ENCODE data around the gene KLF7. TPM values are rescaled to one million over a fixed set of nuclear protein-coding genes. Genes with fewer than 3 reads are reported as not detected.

The KLF7 gene
- total and polyA plus RNA-seq, 2 donors (not counting 1 experiment from before 2014, with no cell fraction given), result 12.9 to 21.0 TPM

- TF ChIP-seq, protein P1, sequence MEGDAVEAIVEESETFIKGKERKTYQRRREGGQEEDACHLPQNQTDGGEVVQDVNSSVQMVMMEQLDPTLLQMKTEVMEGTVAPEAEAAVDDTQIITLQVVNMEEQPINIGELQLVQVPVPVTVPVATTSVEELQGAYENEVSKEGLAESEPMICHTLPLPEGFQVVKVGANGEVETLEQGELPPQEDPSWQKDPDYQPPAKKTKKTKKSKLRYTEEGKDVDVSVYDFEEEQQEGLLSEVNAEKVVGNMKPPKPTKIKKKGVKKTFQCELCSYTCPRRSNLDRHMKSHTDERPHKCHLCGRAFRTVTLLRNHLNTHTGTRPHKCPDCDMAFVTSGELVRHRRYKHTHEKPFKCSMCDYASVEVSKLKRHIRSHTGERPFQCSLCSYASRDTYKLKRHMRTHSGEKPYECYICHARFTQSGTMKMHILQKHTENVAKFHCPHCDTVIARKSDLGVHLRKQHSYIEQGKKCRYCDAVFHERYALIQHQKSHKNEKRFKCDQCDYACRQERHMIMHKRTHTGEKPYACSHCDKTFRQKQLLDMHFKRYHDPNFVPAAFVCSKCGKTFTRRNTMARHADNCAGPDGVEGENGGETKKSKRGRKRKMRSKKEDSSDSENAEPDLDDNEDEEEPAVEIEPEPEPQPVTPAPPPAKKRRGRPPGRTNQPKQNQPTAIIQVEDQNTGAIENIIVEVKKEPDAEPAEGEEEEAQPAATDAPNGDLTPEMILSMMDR (conservative IDR thresholded peaks at IDR 0.05 in 1 of 2, IDR thresholded peaks at IDR 0.05 in 1 of 2; ENCODE audit: low read depth in 1 of 2, low read length in 2 of 2), result no peak
- no peak for TF ChIP-seq EZH2 (IDR thresholded peaks at IDR 0.05; ENCODE audit: low read length, missing control alignments)
- Histone ChIP-seq H3K9me3 (ENCODE audit: control insufficient read depth, insufficient read depth, low read depth, low read length) (no peaks in the 10 kb centered on the region), H3K27ac (ENCODE audit: insufficient read depth, low read length) (peak overlapping the region; percentile 68), H3K27me3 (ENCODE audit: control insufficient read depth, insufficient read depth, low read length) (no peaks in the 10 kb centered on the region), H2AFZ (ENCODE audit: low read length) (no peak overlapping the region), H3K9ac (ENCODE audit: insufficient read depth, low read length) (peak overlapping the region; percentile 10), H4K20me1 (ENCODE audit: control insufficient read depth, extremely low read depth, insufficient read depth, low read length) (no peaks in the 10 kb centered on the region), H3K36me3 (ENCODE audit: control insufficient read depth, insufficient read depth, low read length) (no peaks in the 10 kb centered on the region), H3K4me3 (replicated peaks in 1 of 4; ENCODE audit: control extremely low read depth in 1 of 4, insufficient read depth in 1 of 4, low read depth in 3 of 4, low read length in 4 of 4) (peak overlapping the region; percentile 16 to 41 (median 26)), H3K79me2 (ENCODE audit: control insufficient read depth, insufficient read depth, low read length) (peaks cover 87% of the 10 kb centered on the region), H3K4me2 (ENCODE audit: extremely low read depth, insufficient read depth, low read length) (peak overlapping the region; percentile 99), H3K4me1 (ENCODE audit: control insufficient read depth, extremely low read depth, insufficient read depth, low read length) (peaks cover 10% of the 10 kb centered on the region)
- DNase-seq (ENCODE audit: low read depth in 2 of 2), result peak; percentile 74 to 79
Observed at GRCh38 chr2:207143215-207144172, 22.3 kb downstream of the KLF7 start.

DNA sequence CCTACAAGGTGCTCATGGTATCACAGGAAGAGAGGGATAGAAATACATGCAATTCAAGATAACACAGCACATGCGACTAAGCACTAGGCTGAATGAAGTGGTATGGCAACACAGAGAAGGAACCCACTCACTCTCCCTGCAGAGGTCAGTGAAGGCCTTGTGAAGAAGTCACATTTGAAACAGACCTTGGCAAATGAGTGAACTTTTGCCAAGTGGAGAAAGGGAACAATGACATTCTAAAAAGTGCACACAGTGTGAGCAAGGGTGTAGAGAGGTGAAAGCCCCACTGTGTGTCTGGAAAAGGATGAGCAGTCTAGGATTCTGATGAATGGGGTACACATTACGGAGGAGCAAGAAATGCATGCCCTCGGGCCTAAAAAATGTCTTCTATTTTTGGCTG is 23.3 kb downstream of the KLF7 start:
- no peak for TF ChIP-seq EZH2 (IDR thresholded peaks at IDR 0.05; ENCODE audit: low read length, missing control alignments)
- Histone ChIP-seq H4K20me1 (ENCODE audit: control insufficient read depth, extremely low read depth, insufficient read depth, low read length) (no peaks in the 10 kb centered on the region), H3K9me3 (ENCODE audit: control insufficient read depth, insufficient read depth, low read depth, low read length) (no peaks in the 10 kb centered on the region), H3K4me3 (replicated peaks in 1 of 4; ENCODE audit: control extremely low read depth in 1 of 4, insufficient read depth in 1 of 4, low read depth in 3 of 4, low read length in 4 of 4) (no peak overlapping the region), H3K27me3 (ENCODE audit: control insufficient read depth, insufficient read depth, low read length) (no peaks in the 10 kb centered on the region), H3K36me3 (ENCODE audit: control insufficient read depth, insufficient read depth, low read length) (no peaks in the 10 kb centered on the region), H3K4me2 (ENCODE audit: extremely low read depth, insufficient read depth, low read length) (no peak overlapping the region), H3K9ac (ENCODE audit: insufficient read depth, low read length) (no peak overlapping the region), H3K4me1 (ENCODE audit: control insufficient read depth, extremely low read depth, insufficient read depth, low read length) (peaks cover 10% of the 10 kb centered on the region), H2AFZ (ENCODE audit: low read length) (no peak overlapping the region), H3K27ac (ENCODE audit: insufficient read depth, low read length) (no peak overlapping the region), H3K79me2 (ENCODE audit: control insufficient read depth, insufficient read depth, low read length) (peaks cover 90% of the 10 kb centered on the region)
- DNase-seq (ENCODE audit: low read depth in 2 of 2), result no peak

GRCh38 chr2:207141386-207141785 is 24.4 kb downstream of the KLF7 start:
- TF ChIP-seq EZH2 (IDR thresholded peaks at IDR 0.05; ENCODE audit: low read length, missing control alignments), result no peak
- TF ChIP-seq, protein P1 (conservative IDR thresholded peaks at IDR 0.05 in 1 of 2, IDR thresholded peaks at IDR 0.05 in 1 of 2; ENCODE audit: low read depth in 1 of 2, low read length in 2 of 2), result no peak
- H3K9me3 ChIP-seq (ENCODE audit: control insufficient read depth, insufficient read depth, low read depth, low read length), result no peaks in the 10 kb centered on the region
- no peak for DNase-seq (ENCODE audit: low read depth in 2 of 2)
- H2AFZ ChIP-seq (ENCODE audit: low read length), result no peak overlapping the region
- H3K79me2 ChIP-seq (ENCODE audit: control insufficient read depth, insufficient read depth, low read length), result peaks cover 91% of the 10 kb centered on the region
- no peaks in the 10 kb centered on the region for H3K27me3 ChIP-seq (ENCODE audit: control insufficient read depth, insufficient read depth, low read length)
- no peak overlapping the region for H3K4me2 ChIP-seq (ENCODE audit: extremely low read depth, insufficient read depth, low read length)
- H3K9ac ChIP-seq (ENCODE audit: insufficient read depth, low read length), result no peak overlapping the region
- H3K36me3 ChIP-seq (ENCODE audit: control insufficient read depth, insufficient read depth, low read length), result no peaks in the 10 kb centered on the region
- H3K4me3 ChIP-seq (replicated peaks in 1 of 4; ENCODE audit: control extremely low read depth in 1 of 4, insufficient read depth in 1 of 4, low read depth in 3 of 4, low read length in 4 of 4), result no peak overlapping the region
- no peaks in the 10 kb centered on the region for H4K20me1 ChIP-seq (ENCODE audit: control insufficient read depth, extremely low read depth, insufficient read depth, low read length)
- peaks cover 14% of the 10 kb centered on the region for H3K4me1 ChIP-seq (ENCODE audit: control insufficient read depth, extremely low read depth, insufficient read depth, low read length)
- H3K27ac ChIP-seq (ENCODE audit: insufficient read depth, low read length), result no peak overlapping the region

Data from fibroblast of lung (primary cell).